ES-I3 (cell line): ENCODE results near the gene CDH23.

Source experiments
- H3K36me3 ChIP-seq: 2 replicates; pipeline ENCODE4 v1.6.1; 2013; ENCODE audit warnings: mild to moderate bottlenecking, low read length, control low read depth, moderate library complexity; ENCODE audit not compliant: insufficient read depth
- H3K4me1 ChIP-seq: 2 replicates; pipeline ENCODE4 v1.6.1; 2013; ENCODE audit warnings: mild to moderate bottlenecking, control low read depth, low read length; ENCODE audit not compliant: insufficient read depth
- H3K9ac ChIP-seq: 2 replicates; pipeline ENCODE4 v1.6.1; 2013; ENCODE audit warnings: low read depth, mild to moderate bottlenecking, low read length, moderate library complexity
- H3K9me3 ChIP-seq: 2 replicates; pipeline ENCODE4 v1.6.1; 2013; ENCODE audit warnings: mild to moderate bottlenecking, low read length, moderate library complexity; ENCODE audit not compliant: control insufficient read depth, insufficient read depth

Gene CDH23

GRCh38 chr10:71486484-71487114 lies 89.9 kb downstream of the CDH23 start:
- Histone ChIP-seq H3K4me1 (no peaks in the 10 kb centered on the region), H3K36me3 (no peaks in the 10 kb centered on the region), H3K9ac (no peak overlapping the region), H3K9me3 (peaks cover 5% of the 10 kb centered on the region; the same call in 1 of the 2 replicates)

- peaks cover 5% of the 10 kb centered on the region; the same call in 1 of the 2 replicates for H3K9me3 ChIP-seq
These were observed 91.0 kb downstream of the CDH23 start for GRCh38 chr10:71487726-71488125.

GRCh38 chr10:71489077-71489476 lies 92.4 kb downstream of the CDH23 start:
- Histone ChIP-seq H3K4me1 (no peaks in the 10 kb centered on the region), H3K9me3 (peaks cover 5% of the 10 kb centered on the region; the same call in 1 of the 2 replicates), H3K9ac (no peak overlapping the region), H3K36me3 (no peaks in the 10 kb centered on the region)

More at GRCh38 chr10:71487726-71488125, 91.0 kb downstream of the CDH23 start:
- Histone ChIP-seq H3K36me3 (no peaks in the 10 kb centered on the region), H3K4me1 (no peaks in the 10 kb centered on the region), H3K9ac (no peak overlapping the region)

GRCh38 chr10:71492872-71493271 lies 96.2 kb downstream of the CDH23 start:
- Histone ChIP-seq H3K9ac (no peak overlapping the region), H3K4me1 (peaks cover 7% of the 10 kb centered on the region), H3K36me3 (no peaks in the 10 kb centered on the region), H3K9me3 (peaks cover 5% of the 10 kb centered on the region; the same call in 1 of the 2 replicates)

- peaks cover 7% of the 10 kb centered on the region for H3K4me1 ChIP-seq
- H3K9ac ChIP-seq, result no peak overlapping the region
- peaks cover 5% of the 10 kb centered on the region; the same call in 1 of the 2 replicates for H3K9me3 ChIP-seq
- no peaks in the 10 kb centered on the region for H3K36me3 ChIP-seq
These were observed 97.0 kb downstream of the CDH23 start for GRCh38 chr10:71493741-71494140.

- peaks cover 2% of the 10 kb centered on the region; the same call in 1 of the 2 replicates for H3K9me3 ChIP-seq
- no peak overlapping the region for H3K9ac ChIP-seq
- no peaks in the 10 kb centered on the region for H3K36me3 ChIP-seq
- H3K4me1 ChIP-seq, result peaks cover 7% of the 10 kb centered on the region
These were observed 97.8 kb downstream of the CDH23 start for GRCh38 chr10:71494476-71494875.

- Histone ChIP-seq H3K36me3 (no peaks in the 10 kb centered on the region), H3K9me3 (no peaks in the 10 kb centered on the region), H3K4me1 (peaks cover 7% of the 10 kb centered on the region), H3K9ac (no peak overlapping the region)
These were observed 98.3 kb downstream of the CDH23 start for GRCh38 chr10:71494980-71495381.

GRCh38 chr10:71496927-71497762 lies 100.4 kb downstream of the CDH23 start:
- H3K4me1 ChIP-seq, result peaks cover 7% of the 10 kb centered on the region
- no peaks in the 10 kb centered on the region for H3K36me3 ChIP-seq
- no peak overlapping the region for H3K9ac ChIP-seq
- H3K9me3 ChIP-seq, result no peaks in the 10 kb centered on the region

- H3K9me3 ChIP-seq, result no peaks in the 10 kb centered on the region
- no peak overlapping the region for H3K9ac ChIP-seq
- H3K4me1 ChIP-seq, result peaks cover 7% of the 10 kb centered on the region
- H3K36me3 ChIP-seq, result no peaks in the 10 kb centered on the region
These were observed 101.1 kb downstream of the CDH23 start for GRCh38 chr10:71497763-71498326.

- Histone ChIP-seq H3K36me3 (no peaks in the 10 kb centered on the region), H3K9ac (no peak overlapping the region), H3K4me1 (peaks cover 7% of the 10 kb centered on the region), H3K9me3 (no peaks in the 10 kb centered on the region)
These were observed 104.7 kb downstream of the CDH23 start for GRCh38 chr10:71501402-71501801.

- Histone ChIP-seq H3K9ac (no peak overlapping the region), H3K9me3 (no peaks in the 10 kb centered on the region), H3K36me3 (no peaks in the 10 kb centered on the region), H3K4me1 (peaks cover 5% of the 10 kb centered on the region)
These were observed 105.5 kb downstream of the CDH23 start for GRCh38 chr10:71502190-71502589.

GRCh38 chr10:71502851-71503250 lies 106.1 kb downstream of the CDH23 start:
- Histone ChIP-seq H3K9ac (no peak overlapping the region), H3K4me1 (no peaks in the 10 kb centered on the region; the same call in 1 of the 2 replicates), H3K9me3 (no peaks in the 10 kb centered on the region), H3K36me3 (no peaks in the 10 kb centered on the region)

- Histone ChIP-seq H3K9me3 (no peaks in the 10 kb centered on the region), H3K36me3 (no peaks in the 10 kb centered on the region), H3K4me1 (no peaks in the 10 kb centered on the region; the same call in 1 of the 2 replicates), H3K9ac (no peak overlapping the region)
These were observed 107.4 kb downstream of the CDH23 start for GRCh38 chr10:71504168-71504567.

- Histone ChIP-seq H3K36me3 (no peaks in the 10 kb centered on the region), H3K9me3 (no peaks in the 10 kb centered on the region), H3K4me1 (no peaks in the 10 kb centered on the region; the same call in 1 of the 2 replicates), H3K9ac (no peak overlapping the region)
These were observed 107.8 kb downstream of the CDH23 start for GRCh38 chr10:71504570-71504969.
